GM12874 (cell line): ENCODE data around the gene CHMP4B.

Source experiments
- TF ChIP-seq, protein P1 (sequence below): IDR thresholded peaks from 2 replicates; pipeline ENCODE4 v1.5.1; 2011; ENCODE audit warnings: low read depth, mild to moderate bottlenecking, control low read depth, low read length, moderate library complexity; ENCODE audit not compliant: insufficient read depth

CHMP4B gene

DNA sequence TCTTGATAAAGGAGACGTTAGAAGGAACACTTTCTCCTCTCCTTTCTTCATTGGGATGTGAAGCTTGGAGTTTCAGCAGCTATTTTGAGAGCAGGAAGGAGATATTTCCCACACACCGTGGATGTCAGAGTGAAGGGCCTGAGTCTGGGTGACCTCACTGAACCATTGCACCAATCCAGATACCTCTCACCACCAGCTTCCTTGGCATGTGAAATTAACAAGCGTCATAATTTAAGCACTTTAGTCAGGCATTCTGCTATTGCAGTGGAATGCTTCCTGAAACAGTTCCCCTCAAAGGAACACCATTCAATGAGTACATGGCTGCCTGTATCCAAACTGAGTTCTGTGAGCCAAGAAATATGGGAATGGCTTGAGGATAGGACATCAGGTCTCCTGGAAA lies 83.7 kb downstream of the CHMP4B start:
- TF ChIP-seq, protein P1, sequence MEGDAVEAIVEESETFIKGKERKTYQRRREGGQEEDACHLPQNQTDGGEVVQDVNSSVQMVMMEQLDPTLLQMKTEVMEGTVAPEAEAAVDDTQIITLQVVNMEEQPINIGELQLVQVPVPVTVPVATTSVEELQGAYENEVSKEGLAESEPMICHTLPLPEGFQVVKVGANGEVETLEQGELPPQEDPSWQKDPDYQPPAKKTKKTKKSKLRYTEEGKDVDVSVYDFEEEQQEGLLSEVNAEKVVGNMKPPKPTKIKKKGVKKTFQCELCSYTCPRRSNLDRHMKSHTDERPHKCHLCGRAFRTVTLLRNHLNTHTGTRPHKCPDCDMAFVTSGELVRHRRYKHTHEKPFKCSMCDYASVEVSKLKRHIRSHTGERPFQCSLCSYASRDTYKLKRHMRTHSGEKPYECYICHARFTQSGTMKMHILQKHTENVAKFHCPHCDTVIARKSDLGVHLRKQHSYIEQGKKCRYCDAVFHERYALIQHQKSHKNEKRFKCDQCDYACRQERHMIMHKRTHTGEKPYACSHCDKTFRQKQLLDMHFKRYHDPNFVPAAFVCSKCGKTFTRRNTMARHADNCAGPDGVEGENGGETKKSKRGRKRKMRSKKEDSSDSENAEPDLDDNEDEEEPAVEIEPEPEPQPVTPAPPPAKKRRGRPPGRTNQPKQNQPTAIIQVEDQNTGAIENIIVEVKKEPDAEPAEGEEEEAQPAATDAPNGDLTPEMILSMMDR: no peak

DNA sequence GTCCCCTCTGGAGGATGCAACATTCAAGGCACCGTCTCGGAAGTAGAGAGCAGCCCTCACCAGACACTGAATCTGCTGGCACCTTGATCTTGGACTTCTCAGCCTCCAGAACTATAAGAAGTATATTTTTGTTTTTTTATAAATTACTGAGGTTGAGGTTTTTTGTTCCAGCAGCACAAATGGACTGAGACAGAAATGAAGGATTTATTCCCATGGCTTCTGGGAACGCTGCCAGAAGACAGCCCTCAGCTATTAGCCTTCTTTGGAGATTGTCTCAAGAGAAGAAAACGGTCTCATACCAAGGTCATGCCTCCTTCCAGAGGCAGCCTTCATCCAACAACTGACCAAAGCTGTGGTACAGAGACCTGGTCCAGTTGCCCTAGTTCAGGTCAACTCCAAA lies 85.4 kb downstream of the CHMP4B start:
- TF ChIP-seq, protein P1: no peak

DNA sequence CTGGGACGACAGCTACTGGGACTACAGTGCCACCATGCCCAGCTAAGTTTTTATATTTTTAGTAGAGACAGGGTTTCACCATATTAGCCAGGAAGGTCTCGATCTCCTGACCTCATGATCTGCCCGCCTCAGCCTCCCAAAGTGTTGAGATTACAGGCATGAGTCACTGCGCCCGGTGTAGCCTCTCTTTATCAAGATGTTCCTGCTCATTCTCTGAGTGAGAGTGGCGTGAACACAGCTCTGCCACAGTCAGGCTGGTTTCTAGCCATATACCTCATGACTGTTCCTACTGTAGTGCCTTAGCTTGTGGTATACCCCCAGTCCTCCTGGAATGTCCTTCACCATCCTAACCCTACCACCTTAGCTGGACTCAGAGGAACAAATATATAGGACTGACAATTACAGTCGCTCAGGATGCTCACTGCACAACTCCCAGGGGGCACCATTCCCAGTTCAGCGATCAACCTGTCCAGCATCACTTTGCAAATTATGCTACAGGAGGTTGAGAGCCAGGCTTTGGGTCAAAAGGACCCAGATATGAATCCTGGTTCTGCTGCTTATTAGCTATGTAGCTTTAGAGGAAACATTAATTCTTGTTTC lies 86.3 kb downstream of the CHMP4B start:
- TF ChIP-seq, protein P1: no peak

DNA sequence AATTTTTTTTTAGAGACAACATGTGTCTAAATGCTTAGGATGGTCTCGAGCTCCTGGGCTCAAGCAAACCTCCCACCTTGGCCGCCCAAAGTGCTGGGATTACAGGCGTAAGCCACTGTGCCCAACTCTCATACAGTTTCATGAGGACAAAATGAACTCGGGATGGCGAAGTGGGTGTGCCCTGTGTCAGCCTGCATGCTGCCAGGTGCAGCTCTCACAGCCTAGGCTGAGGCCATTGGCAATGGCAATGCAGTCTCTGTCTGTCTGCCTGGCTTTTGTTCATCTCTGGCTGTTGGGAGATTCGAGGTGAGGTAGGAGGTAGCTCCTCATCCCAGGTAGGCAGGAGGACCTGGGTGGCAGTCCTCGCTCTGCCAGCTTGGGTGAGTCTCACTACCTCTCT lies 88.0 kb downstream of the CHMP4B start:
- TF ChIP-seq, protein P1: no peak

DNA sequence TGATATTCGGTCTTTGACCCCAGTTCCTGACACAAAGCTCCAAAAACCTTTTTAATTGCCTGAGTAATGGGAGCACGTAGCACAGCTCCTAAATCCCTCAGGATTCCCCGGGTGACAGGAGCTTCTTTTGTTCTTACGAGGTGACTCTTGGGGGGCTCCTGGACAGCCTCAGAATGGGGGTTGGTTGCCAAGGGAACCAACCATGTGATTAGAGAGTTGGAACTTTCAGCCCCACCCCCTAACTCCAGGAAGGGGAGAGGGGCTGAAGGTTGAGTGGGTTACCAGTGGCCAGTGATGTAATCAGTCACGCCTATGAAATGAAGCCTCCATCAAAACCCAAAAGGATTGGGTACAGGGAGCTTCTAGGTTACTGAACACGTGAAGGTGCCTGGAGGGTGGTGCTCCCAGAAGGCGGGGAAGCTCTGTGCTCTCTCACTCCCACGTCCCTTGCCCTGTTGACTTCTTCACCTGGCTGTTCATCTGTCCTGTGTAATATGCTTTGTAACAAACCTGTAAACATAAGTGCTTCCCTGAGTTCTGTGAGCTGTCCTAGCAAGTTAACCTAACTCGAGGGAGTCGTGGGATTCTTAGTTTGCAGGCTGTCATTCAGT lies 89.5 kb downstream of the CHMP4B start:
- TF ChIP-seq, protein P1: no peak

DNA sequence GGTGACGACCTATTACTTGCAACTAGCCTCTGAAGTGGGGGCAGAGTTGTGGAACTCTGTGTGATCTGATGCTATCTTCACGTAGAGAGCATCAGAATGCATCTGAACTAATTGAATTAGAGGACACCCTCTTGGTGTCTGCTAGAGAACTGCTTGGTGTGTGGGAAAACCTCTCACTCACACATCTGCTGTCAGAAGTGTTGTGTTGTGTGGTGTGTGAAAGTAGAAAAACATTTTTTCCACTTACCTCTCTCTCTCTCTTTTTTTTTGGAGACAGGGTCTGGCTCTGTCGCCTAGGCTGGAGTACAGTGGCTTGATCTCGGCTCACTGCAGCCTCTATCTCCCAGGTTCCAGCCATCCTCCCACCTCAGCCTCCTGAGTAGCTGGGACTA lies 90.0 kb downstream of the CHMP4B start:
- TF ChIP-seq, protein P1: no peak

DNA sequence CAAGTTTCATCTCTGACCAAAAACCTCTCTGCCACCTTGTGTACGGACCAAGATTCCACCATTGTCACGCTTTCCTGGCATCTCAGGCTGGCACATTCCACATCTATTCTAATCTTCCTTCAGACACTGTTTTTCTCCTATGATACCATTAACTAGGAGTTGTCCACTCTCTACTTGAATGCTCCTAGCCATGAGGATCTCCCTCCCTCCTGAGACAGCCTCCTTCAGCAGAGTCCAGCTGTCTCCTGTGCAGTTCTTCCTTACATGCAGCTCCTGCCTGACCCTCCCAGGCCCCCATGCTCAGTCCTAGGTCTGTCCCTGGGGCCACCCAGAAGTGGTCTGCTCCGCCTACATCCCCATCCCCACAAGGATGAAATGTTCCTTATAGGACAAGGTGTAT lies 90.9 kb downstream of the CHMP4B start:
- TF ChIP-seq, protein P1: no peak
